MCF 10A (cell line): Measurements from ENCODE around the gene RIPOR1. TPM values are rescaled to one million over a fixed set of nuclear protein-coding genes. Genes with fewer than 3 reads are reported as not detected.
A peak's percentile ranks its signal among the peaks of the same experiment; 100 is the strongest.

Source experiments
- BruUV-seq: library from RNA; stranded (reverse); fragments of 400-500 nt; replicated peaks from 2 replicates; lab custom pipeline; 2021; lab: Mats Ljungman, UMichigan
- CTCF ChIA-PET: fragments of 300-600 bp; sonication (Branson Sonifier 250); formaldehyde crosslinking; extraction: SDS; loops from one replicate; lab custom pipeline; 2021; ENCODE audit warnings: antibody characterized with exemption, inconsistent platforms; lab: Yijun Ruan, JAX
- POLR2A ChIA-PET: fragments of 300-600, 350-650 bp; sonication (Branson Sonifier 250); formaldehyde crosslinking; extraction: SDS; loops from one replicate; lab custom pipeline; 2020; ENCODE audit warnings: antibody characterized with exemption, inconsistent platforms; lab: Yijun Ruan, JAX
- DNase-seq: peaks from one replicate; pipeline ENCODE4 v3.0.0-alpha.2; 2018; ENCODE audit not compliant: unreplicated experiment
- H3K27ac Mint-ChIP-seq: one replicate; pipeline ENCODE4 v1.8.0; 2022; ENCODE audit warnings: mild to moderate bottlenecking, low read depth, mixed read lengths; ENCODE audit not compliant: unreplicated experiment
- H3K27me3 Mint-ChIP-seq: one replicate; pipeline ENCODE4 v1.8.0; 2022; ENCODE audit warnings: mixed read lengths; ENCODE audit not compliant: insufficient read depth, unreplicated experiment
- H3K36me3 Mint-ChIP-seq: one replicate; pipeline ENCODE4 v1.8.0; 2022; ENCODE audit warnings: mild to moderate bottlenecking, moderate library complexity, mixed read lengths; ENCODE audit not compliant: insufficient read depth, unreplicated experiment
- H3K4me1 Mint-ChIP-seq: one replicate; pipeline ENCODE4 v1.8.0; 2022; ENCODE audit warnings: mixed read lengths; ENCODE audit not compliant: insufficient read depth, unreplicated experiment
- H3K4me3 Mint-ChIP-seq: one replicate; pipeline ENCODE4 v1.8.0; 2022; ENCODE audit warnings: mild to moderate bottlenecking, moderate library complexity, mixed read lengths; ENCODE audit not compliant: unreplicated experiment
- H3K9me3 Mint-ChIP-seq: one replicate; pipeline ENCODE4 v1.8.0; 2022; ENCODE audit warnings: mixed read lengths; ENCODE audit not compliant: unreplicated experiment
- intact Hi-C: fragments of 100-400 bp; cut with micrococcal nuclease; formaldehyde crosslinking; loops from 2 replicates; pipeline ENCODE4 v1.14.1; 2022
- total RNA-seq: library from RNA; stranded (reverse); gene quantifications from 2 replicates; pipeline ENCODE4 v1.2.3, GENCODE V29; 2022
- TF ChIP-seq, protein P1 (sequence below): fragments of 200-600 bp; IDR thresholded peaks from one replicate; pipeline ENCODE4 v1.8.0; 2022; ENCODE audit warnings: antibody characterized with exemption, mild to moderate bottlenecking; ENCODE audit not compliant: unreplicated experiment

Gene RIPOR1
- total RNA-seq, 1 experiment from 2014 or later = 43.2 TPM

DNA sequence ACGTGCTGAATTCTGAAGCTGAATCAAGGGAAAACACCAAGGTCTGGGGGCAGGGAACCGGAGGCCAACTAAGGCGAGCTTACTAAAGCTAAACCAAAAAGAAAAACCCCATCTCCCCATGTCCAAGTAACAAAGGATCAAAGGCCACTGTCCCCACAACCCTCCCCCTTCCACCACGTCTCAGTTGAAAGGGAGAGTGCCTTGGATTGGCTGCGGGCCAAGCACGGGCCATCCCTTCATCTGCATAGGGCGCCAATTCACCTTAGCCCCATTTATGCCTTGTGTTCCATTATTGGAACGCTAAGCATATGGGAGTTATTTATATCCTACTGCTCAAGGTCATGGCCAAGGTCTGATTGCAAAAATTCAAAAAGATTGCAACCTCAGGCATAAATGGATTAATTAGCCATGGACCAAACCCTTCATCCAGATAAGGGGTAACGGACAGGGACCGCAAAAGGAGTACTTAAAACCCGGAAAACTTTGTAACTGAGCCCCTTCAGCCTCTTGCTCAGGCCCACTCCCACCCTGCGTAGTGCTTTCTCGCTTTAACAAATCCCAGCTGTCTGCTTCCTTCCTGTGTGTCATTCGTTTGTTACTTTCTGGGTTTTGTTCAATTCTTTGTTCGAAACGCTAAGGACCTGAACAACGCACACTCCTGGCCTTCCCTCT, 46.9 kb upstream of the RIPOR1 start:
- Mint-ChIP-seq H3K9me3 (no peaks in the 10 kb centered on the region), H3K4me1 (peaks cover 22% of the 10 kb centered on the region), H3K27ac (peak overlapping the region; percentile 97), H3K27me3 (no peaks in the 10 kb centered on the region), H3K4me3 (peak overlapping the region; percentile 98), H3K36me3 (peaks cover 23% of the 10 kb centered on the region)
- BruUV-seq = TSS peak; percentile 72
- CTCF ChIA-PET = interaction anchor here (0.6 to 6.2 kb wide), 23 partner anchors 11 to 1036 kb away, joined by 3 to 52 read pairs (median 4); partner anchors contain the start of genes CTCF, E2F4 and GFOD2
- no peak for DNase-seq
- POLR2A ChIA-PET = interaction anchor here (0.5 to 3.4 kb wide), 24 partner anchors 9 to 1093 kb away, joined by 3 to 21 read pairs (median 4); partner anchors contain the start of genes ACD, FHOD1, NFATC3 and RANBP10
- TF ChIP-seq, protein P1, sequence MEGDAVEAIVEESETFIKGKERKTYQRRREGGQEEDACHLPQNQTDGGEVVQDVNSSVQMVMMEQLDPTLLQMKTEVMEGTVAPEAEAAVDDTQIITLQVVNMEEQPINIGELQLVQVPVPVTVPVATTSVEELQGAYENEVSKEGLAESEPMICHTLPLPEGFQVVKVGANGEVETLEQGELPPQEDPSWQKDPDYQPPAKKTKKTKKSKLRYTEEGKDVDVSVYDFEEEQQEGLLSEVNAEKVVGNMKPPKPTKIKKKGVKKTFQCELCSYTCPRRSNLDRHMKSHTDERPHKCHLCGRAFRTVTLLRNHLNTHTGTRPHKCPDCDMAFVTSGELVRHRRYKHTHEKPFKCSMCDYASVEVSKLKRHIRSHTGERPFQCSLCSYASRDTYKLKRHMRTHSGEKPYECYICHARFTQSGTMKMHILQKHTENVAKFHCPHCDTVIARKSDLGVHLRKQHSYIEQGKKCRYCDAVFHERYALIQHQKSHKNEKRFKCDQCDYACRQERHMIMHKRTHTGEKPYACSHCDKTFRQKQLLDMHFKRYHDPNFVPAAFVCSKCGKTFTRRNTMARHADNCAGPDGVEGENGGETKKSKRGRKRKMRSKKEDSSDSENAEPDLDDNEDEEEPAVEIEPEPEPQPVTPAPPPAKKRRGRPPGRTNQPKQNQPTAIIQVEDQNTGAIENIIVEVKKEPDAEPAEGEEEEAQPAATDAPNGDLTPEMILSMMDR = no peak
- intact Hi-C loops = loop anchor here (1.0 kb wide), 1 partner anchor 33 kb away; no protein-coding TSS in a partner anchor

DNA sequence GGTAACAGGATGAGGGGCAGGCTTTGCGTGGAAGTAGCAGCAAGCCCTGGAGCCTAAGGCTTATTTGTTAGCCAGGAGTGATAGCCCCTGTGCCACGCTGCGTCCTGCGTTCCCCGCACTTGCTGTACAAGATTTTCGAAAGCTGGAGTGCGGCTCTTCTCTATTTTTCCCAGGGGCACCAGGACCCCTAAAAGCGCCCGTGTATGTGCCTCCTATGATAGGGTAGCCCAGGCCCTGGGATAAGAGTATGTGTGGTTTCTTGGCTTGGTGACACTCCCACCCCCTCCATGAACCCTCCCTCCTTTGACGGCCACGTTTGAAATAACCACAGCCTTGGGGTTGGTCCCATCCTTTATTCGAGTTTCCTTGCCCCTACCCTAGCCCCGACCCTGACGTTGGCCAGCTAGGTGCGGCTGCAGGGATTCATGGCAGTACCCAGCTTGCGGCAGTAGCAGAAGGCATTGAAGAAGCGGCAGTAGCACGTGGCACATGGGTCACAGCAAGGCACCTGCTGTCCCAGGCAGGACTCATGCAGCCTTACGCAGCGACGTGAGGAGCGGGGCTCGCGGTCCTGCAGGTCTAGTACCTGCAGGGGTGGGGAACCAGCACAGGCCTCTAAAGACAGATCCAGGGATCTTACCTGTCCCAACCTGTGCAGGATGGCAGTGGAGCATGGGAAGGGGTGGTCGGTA, 46.2 kb upstream of the RIPOR1 start:
- peak overlapping the region; percentile 97 for H3K27ac Mint-ChIP-seq
- peak overlapping the region; percentile 98 for H3K4me3 Mint-ChIP-seq
- POLR2A ChIA-PET = interaction anchor here (0.5 to 3.4 kb wide), 7 partner anchors 8 to 1092 kb away, joined by 3 to 21 read pairs (median 6); partner anchors contain the start of genes RANBP10 and TSNAXIP1
- H3K9me3 Mint-ChIP-seq = no peaks in the 10 kb centered on the region
- intact Hi-C loops = no loop called here
- H3K4me1 Mint-ChIP-seq = peaks cover 22% of the 10 kb centered on the region
- H3K27me3 Mint-ChIP-seq = no peaks in the 10 kb centered on the region
- H3K36me3 Mint-ChIP-seq = peaks cover 25% of the 10 kb centered on the region
- TF ChIP-seq, protein P1 = no peak
- CTCF ChIA-PET = interaction anchor here (0.6 to 6.2 kb wide), 7 partner anchors 10 to 801 kb away, joined by 3 to 52 read pairs (median 4); no protein-coding TSS in a partner anchor
- no peak for DNase-seq
- no TSS peak for BruUV-seq

DNA sequence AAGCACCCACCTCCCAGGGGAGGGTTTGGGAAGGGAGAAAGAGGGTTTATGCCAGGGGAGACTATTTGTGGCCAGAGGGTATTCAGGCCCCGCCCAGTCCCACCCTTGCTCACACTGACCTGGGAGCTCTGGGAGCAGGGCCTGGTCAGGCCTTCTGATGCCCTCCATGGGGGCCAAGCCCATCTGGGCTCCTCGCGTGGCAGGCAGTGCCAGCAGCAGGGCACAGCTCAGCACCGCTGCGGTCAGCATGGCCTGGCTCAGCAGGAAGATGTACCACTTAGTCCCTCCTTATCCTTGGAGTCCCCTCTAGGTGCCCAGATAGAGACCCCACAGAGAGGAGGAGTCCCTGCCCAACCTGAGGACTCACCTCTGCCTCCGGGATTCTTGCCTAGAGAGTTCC, 45.5 kb upstream of the RIPOR1 start, which contains the start of gene AGRP:
AGRP (minus strand) TSS at position 398 of the 400 bp plus-strand sequence; CDS start at position 249, 149 bp downstream.
- no peaks in the 10 kb centered on the region for H3K9me3 Mint-ChIP-seq
- no TSS peak for BruUV-seq
- peaks cover 15% of the 10 kb centered on the region for H3K4me1 Mint-ChIP-seq
- DNase-seq = no peak
- intact Hi-C loops = no loop called here
- no peaks in the 10 kb centered on the region for H3K27me3 Mint-ChIP-seq
- POLR2A ChIA-PET = no interaction called here
- H3K36me3 Mint-ChIP-seq = peaks cover 20% of the 10 kb centered on the region
- H3K27ac Mint-ChIP-seq = peak within 1 kb of the TSS; percentile 83
- H3K4me3 Mint-ChIP-seq = peak within 1 kb of the TSS; percentile 98
- TF ChIP-seq, protein P1 = no peak
- CTCF ChIA-PET = interaction anchor here (0.6 to 6.2 kb wide), 4 partner anchors 9 to 242 kb away, joined by 3 to 52 read pairs (median 14); no protein-coding TSS in a partner anchor
